COR-L47 (cell line): Measurements from ENCODE around the gene RFC4.
"Not testable (repeated sequence)": the region's sequence is repeated elsewhere in the genome, so short reads cannot be mapped to it uniquely, and the experiment has no call there.

Experiments
- DNase-seq: peaks from one replicate; lab custom pipeline; 2025; lab: John Stamatoyannopoulos, UW

The RFC4 gene

DNA sequence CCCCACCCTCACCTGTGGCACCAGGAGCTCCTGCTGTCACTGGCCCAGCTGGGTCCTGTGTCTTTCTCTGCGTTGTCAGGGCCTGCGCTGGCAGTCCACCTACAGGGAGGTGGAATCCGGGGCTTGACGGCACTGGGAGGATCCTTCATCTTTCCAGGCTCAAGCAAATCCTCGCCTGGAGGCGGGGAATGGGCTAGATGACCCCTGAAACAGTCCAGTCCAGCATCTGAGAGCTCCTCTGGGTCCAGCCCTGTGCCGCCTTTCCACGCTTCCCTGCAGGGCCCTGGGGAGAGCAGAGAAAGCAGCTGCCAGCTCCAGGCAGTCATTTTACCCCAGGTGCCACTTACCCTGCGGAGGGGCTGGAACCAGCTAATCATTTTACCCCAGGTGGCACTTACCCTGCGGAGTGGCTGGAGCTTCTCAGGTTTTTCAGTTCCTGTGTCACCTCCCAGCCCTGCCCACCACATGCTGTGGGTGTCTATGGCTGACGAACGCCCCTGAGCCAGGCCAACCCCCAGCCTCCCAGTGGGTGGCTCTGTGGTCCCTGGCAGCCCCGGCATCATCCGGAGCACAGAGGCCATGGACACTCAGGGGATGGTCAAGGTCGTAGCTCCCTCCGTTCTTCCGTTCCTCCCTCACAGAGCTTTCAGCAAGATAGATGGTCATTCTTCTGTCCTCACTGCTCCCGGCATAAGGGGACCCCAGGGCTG is 18.3 kb upstream of the RFC4 start:
- peak; percentile 95 for DNase-seq

DNA sequence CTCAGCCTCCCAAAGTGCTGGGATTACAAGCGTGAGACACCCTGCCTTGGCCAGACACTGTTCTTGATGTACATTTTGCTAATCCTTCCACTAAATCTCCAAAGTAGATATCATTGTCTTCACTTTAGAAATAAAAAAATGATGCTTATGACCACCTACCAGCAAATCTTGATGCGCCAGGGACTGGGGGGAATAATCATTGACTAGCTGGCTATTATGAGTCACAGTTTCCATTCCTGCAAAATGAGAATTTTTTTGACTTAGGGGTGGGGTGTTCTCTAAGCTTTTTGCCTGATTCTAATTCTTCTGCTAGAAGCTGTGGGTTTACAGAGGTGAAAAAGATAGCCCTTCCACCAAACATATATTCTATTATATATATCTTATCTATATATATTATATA is 17.1 kb upstream of the RFC4 start:
- DNase-seq, result no peak

DNA sequence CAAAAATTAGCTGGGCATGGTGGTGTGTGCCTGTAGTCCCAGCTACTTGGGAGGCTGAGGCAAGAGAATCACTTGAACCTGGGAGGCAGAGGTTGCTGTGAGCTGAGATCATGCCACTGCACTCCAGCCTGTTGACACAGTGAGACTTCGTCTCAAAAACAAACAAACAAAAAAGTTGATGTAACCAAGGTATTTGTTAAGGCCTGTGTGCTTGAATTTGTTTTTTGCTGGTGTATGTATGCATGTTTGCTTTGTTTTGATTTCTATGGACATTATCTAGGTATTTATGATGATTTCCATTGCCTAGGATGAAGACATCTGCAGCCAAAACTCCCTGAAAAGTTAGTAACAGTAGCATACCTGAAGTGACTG is 16.1 kb upstream of the RFC4 start:
- DNase-seq, result not testable (repeated sequence)

DNA sequence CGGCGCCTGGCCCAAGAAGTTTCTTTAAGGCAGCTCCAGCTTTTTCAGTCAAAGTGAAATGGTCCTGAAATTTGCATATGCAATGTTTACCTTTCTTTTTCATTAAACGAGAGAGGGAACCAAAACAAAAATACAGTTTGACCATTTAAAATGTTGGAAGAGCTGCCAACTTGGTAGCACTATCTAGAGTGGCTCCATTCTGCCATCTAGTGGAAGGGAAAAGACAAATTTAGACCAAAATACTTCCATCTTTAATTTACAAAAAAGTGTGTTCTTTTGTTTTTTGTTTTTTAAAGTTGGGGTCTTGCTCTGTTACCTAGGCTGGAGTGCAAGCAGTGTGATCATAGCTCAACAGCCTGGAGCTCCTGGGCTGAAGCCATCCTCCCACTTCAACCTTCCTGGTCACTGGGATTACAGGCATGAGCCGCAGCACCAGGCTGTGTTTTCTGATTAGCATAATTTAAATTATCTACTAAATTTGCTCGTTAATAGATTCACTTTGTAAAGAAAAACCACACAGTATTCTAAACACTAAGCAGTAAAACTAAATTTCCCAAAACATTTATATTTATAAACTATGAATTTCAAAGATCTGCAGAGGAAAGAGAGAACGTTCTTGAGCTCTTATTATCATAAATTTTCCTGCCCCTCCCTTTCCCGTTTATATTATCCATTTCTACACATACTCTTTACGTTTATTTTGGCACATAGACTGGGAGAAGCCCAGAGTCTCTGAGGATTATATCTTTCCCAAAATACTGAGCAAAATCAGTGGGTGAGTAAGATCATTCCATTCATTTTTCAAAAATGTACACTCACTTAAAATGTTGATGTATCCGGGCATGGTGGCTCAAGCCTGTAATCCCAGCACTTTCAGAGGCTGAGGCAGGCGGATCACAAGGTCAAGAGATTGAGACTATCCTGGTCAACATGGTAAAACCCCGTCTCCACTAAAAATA is 15.4 kb upstream of the RFC4 start:
- peak; percentile 78 for DNase-seq

DNA sequence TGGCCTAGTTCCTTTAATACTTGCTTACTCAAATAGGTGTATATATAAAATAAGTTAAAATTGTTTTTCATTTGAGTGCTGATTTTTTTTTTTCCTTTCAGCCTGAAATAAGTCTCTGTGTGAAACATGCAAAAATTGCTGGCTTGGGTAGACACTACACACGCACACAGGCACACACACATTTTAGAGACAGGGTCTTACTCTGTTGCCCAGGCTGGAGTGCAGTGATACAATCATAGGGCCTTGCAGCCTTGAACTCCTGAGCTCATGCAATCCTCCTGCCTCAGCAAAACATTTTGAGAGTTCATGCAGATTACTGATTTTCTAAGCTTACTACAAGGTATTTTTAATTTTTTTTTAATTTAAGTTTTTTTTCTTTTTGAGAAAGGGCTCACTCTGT is 12.7 kb upstream of the RFC4 start:
- no peak for DNase-seq

DNA sequence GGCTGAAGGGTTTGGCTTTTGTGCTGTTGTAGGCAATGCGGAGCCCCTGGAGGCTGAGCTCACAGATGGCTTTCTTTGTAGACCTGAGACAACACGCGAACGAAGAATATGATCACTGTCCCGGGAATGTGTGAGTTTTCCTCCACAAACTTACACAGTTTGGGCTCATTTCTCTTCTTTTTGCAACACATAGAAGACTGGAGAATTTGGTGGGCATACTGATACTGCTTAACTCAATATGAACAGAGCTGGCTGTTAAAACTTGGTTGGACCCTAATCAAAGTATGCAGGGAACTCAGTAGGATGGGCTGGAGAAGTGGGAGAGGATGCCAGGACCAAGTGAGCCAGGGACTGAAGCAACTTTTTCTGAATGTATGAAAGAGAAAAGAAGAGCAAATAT is 12.2 kb upstream of the RFC4 start:
- DNase-seq, result no peak

DNA sequence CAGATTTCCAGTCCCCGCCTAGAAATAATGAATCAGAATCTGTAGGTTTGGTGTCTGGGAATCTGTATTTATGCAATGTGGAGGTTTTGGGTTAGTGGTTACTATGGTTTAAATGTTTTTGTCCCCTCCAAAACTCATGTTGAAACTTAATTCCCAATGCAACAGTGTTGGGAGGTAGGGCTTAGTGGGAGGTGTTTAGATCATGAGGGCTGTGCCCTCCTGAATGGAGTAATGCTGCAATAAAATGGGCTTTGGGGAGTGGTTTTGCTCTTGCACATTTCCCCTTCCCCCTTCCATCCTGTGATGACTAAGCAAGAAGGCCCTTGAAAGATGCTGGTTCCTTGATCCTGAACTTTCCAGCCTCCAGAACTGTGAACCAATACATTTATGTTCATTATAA is 9.2 kb upstream of the RFC4 start:
- no peak for DNase-seq

DNA sequence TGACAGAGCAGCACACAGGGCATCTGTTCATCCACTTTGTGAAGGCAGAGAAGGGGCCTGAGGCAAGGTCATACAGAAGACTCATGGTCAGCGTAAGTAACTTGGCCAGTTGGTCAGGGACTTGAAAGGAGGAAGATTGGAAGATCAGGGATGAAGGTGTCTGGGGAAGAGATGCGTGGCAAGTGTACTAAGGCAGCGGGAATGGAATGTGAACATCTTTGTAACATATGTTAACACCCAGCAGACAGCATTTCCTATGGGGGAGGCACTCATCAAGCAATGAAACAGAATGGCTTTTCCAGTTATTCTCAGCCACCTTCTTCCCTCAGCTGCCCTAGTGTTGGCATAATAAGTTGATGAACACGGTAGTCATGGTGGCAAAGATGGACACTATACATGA is 7.8 kb upstream of the RFC4 start:
- DNase-seq, result no peak

DNA sequence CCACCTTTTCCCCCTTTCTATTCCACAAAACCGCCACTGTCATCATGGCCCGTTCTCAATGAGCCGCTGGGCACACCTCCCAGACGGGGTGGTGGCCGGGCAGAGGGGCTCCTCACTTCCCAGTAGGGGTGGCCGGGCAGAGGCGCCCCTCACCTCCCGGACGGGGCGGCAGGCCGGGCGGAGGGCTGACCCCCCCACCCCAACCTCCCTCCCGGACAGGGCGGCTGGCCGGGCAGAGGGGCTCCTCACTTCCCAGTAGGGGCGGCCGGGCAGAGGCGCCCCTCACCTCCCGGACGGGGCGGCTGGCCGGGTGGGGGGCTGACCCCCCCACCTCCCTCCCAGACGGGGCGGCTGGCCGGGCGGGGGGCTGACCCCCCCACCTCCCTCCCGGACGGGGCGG is 5.0 kb upstream of the RFC4 start:
- not testable (repeated sequence) for DNase-seq

DNA sequence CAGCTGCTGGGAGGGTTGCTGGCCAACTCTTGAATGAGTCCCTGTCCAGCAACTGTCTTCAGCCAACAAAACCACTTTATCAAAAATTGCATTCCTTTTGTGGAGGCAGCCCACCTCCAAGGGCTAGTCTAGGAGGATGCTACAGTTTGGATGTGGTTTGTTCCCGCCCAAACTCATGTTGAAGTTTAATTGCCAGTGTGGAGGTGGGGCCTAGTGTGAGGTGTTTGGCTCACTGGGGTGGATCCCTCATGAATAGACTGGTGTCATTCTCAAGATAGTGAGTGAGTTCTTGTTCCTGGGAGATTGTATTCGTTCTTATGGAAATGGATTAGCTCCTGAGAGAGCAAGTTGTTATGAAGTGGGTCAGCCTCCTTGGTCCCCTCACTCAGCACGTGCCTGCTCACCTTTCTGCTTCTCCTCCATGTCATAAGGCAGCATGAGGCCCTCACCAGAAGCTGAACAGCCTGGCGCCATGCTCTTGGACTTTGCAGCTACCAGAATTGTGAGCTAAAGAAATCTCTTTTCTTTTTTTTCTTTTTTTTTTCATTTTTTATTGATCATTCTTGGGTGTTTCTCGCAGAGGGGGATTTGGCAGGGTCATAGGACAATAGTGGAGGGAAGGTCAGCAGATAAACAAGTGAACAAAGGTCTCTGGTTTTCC is 4.2 kb upstream of the RFC4 start:
- no peak for DNase-seq

DNA sequence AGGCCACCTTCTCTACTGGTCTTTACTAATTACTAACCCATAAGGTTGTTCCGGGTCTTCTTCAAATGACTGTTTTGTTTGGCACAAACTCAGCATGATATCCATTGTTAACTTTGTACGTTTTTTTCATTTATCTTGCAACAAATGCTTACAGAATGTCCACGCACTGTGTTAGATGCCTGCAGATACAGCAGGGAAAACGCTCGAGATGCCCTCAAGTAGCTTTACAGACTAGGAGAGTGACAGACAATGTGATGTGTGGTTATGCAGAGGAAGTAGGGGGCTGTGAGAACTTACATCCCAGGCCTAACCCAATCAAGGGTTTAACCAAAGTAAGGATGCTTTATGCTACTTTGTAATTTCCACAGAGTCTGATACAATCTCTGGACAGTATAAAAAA is 949 bp upstream of the RFC4 start:
- DNase-seq, result no peak

DNA sequence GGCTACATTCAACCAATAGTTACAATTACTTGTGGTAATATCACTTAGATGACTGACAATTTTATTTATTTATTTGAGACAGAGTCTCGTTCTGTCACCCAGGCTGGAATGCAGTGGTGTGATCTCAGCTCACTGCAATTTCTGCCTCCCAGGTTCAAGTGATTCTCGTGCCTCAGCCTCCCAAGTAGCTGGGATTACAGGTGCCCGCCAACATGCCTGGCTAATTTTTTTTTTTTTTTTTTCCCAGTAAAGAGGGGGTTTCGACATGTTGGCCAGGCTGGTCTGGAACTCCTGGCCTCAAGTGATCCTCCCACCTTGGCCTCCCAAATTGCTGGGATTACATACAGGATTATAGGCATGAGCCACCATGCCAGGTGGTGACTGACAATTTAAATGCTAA is 2.8 kb downstream of the RFC4 start:
- not testable (repeated sequence) for DNase-seq

DNA sequence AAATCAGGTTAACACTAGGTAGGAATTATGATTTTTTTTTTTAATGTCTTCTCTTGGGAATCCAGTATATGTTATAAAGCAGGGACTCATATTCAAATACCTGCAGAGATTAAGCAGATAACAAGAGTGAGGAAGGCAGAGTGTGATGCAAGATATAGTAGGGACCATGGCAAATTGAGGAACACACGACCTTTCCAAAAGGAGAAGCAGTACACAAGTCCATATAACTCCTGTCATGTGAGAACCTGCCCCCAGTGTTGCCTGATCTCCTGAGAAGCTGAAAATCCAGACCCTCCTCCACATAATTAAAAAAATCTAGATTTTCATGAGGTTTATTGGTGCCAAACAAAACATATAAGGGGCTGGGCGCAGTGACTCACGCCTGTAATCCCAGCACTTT is 3.6 kb downstream of the RFC4 start:
- DNase-seq, result no peak

DNA sequence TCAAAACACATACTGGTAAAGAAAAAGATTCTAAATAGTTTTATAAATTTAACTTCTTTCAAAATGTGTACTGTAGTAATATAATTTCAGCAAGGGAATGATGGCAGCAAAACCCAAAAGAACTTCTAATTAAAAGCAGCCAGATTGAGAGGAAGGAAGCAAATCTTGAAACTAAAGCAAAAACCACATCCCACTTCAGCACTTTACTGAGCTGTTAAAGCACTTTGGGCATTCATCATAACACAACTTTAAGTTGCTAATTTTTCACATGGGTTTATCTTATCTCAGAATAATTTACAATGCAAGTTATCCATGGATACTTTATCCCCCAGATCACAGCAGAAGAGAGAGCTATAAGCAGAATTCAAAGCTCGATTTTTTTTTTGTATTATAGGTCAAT is 6.0 kb downstream of the RFC4 start:
- no peak for DNase-seq

DNA sequence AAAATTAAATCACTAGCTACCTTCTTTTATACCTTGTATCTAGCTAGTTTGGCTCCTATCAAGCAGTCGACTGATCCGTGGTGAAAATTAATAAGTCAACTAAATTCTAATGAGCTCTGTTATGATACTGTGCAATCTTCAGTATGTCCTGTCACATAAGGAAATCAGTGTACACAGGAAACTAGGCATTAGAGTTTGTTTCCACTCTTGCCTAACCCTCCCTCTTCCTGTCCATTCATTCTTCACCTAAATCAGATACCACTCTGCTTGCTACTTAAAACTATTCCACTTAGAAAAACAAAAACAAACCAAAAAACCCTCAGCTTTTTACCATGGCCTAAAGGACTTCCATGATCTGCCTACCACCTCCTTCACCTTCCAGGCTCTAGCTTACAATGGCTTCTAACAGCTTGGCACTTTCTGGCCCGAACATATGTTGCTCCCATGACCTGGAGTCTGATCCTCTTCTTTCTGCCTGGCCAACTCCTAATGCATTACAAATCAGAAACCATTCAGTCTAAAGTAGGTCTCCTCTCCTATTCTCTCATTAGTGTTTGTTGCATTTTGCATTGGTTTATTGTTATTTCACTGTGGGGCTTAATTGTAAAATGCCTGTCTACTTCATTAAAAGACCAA is 7.9 kb downstream of the RFC4 start:
- DNase-seq, result no peak

DNA sequence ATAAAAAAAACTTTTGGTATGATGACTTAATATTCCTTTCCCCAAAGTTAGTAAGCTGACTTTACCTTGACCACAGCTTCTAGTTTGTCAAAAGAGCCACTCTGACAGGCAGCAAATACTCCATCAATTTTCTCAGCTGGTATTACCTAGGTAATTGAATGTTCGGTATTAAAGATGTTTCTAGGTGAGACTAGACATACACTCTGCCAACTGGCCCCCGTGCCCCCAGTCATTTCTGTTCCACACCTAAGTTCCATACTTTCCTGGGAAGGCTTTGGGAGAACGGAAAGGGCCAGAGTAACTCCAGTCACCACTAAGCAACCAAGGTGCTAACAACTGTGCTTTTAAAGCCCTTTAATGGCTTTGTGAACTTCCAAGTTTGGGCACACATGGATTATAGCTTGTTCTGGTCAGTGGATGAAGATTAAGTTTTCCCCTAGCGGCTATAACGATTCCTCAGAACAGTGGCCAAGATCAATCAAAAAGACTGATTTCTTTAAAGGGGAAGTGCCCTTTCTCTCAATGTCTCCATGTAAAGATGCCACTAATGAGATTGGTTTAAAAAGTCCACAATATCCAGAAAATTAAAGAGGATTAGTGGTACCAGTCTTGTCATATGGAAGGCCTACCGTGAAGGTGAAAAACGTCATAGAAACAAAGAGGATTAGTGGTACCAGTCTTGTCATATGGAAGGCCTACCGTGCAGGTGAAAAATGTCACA is 15.9 kb downstream of the RFC4 start:
- no peak for DNase-seq

DNA sequence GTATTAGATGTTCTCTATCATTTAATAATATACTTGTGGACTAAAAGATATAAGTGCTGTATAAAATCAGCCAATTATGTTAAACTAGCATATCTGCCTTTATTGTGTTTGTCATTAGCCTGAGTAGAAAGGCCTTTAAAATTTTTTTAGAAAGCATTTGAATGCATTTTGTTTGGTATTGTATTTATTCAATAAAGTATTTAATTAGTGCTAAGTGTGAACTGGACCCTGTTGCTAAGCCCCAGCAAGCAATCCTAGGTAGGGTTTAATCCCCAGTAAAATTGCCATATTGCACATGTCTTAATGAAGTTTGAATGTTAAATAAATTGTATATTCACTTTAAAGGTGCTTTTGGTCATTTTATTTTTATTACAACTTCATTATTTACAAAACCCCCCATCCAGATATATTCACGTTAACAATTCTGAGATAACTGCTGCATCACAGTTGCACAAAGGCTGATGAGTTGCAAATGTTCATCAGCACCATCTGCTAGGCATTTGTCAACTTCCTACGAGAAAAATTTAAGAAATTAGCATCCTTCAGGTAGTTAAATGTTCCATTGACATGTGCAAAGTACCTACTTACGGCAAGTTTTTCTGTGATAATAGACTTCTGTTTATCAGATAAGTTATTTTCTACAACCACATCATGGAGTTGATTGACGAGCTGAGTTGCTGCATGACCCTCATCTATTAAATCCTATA is 16.6 kb downstream of the RFC4 start:
- DNase-seq, result no peak

DNA sequence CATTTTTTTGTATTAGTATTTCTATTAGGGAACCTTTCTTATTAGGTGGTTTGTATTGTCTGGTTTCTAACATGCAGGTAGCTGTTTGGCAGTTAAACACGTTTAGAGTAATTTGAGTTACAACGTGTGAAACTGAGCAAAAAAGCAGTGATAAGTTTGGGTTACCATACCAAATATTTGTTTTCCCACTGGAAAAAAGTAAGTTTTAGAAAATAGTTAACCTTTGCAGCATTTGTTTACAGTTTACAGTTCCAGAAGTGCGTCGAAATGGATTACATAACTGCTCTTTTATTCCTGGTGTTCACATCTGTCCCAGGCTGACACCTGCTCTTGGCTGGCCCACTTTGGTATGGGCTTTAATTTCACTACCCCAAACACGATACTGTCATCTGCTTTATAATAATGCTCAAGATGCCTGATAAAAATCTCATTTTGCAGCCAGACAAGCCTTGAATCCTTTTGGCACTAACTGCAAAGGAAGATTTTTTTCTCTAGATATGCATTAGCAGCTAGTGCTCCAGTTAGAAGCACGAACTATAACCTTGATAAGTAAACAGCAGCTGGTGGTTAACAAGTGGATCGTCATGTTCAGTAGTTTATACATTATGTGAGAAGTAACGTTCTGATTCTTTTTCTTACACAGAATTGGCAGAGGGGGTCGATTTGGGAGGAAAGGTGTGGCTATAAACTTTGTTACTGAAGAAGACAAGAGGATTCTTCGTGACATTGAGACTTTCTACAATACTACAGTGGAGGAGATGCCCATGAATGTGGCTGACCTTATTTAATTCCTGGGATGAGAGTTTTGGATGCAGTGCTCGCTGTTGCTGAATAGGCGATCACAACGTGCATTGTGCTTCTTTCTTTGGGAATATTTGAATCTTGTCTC is 17.6 kb downstream of the RFC4 start:
- DNase-seq, result no peak

DNA sequence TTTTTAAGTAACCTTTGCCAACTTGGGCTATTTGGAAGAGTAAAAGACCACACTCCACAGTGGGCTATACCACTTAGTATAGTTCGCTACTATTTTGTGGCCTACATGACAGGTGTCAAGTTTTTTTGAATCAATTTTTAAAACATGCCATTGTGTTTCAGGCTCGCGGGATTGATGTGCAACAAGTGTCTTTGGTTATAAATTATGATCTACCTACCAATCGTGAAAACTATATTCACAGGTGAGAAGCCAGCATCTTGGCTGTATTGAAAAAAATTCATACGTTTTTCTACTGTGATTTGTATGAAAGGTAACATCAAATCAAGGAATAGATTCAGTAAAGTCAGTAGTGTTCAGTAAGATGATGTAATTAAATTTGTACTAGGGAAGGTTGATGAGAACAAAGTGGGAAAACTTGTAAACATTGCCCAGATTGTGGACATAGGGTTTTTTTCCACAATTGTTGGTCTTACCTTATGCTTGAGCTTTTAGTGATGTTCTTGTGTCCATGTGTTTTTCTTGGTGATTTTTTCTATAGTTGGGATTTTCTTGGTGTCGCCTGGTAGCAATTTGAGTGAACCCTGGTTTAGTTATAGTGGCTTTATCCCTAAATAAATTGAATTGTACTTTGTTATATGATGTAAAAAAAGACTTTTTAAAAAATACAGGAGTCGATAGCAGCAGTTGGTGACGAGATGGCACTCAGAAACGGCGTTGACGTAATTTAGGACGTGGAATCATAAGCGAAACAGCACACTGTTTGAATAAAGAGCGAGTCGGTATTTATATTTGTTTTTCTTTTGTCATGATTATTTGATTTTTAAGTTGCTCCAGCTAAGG is 18.4 kb downstream of the RFC4 start:
- DNase-seq, result no peak
